ENCODE results near the gene MAN2A2. TPM values are rescaled to one million over a fixed set of nuclear protein-coding genes. Genes with fewer than 3 reads are reported as not detected.

The MAN2A2 gene
- total and polyA plus RNA-seq, 2 of the 8 experiments (the other 6 are each of a cell fraction or from before 2014, with no cell fraction given): 23.1 to 29.7 TPM

DNA sequence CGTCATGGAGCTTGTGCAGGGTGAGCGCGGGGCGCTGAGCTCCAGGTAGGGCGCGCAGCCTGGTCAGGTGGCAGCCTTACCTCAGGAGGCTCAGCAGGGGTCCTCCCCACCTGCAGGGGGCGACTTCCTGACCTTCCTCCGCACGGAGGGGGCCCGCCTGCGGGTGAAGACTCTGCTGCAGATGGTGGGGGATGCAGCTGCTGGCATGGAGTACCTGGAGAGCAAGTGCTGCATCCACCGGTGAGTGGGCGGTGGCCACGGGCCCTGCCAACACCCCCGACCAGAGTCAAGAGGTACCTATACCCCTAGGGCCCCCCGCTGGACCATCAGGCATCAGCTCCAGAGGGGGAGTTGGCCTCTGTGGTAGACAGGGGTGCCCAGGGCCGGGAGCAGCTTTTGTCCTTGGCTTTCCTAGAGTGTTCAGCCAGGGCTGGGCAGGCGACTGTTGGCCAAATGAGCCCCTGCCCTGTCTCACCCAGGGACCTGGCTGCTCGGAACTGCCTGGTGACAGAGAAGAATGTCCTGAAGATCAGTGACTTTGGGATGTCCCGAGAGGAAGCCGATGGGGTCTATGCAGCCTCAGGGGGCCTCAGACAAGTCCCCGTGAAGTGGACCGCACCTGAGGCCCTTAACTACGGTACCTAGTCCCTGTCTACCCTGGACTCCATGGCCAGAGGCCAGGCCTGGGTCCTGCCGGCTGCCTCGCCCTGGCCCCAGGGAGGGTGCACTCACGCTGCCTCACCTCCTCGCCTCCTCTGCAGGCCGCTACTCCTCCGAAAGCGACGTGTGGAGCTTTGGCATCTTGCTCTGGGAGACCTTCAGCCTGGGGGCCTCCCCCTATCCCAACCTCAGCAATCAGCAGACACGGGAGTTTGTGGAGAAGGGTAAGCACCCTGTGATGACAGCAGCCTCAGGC lies 9.7 kb upstream of the MAN2A2 start:
- H3K4me2 ChIP-seq (ENCODE audit: insufficient read depth in 1 of 2, low read depth in 2 of 2, low read length in 2 of 2): no peak overlapping the region
- no peak overlapping the region for H3K27ac ChIP-seq (ENCODE audit: low read depth, low read length)
- H3K27me3 ChIP-seq (replicated peaks in 1 of 4; ENCODE audit: control insufficient read depth in 3 of 4, extremely low read depth in 1 of 4, insufficient read depth in 3 of 4, low read length in 3 of 4): no peaks in the 10 kb centered on the region
- POLR2A ChIA-PET (ENCODE audit: partially characterized antibody): no interaction called here
- H3K14ac ChIP-seq (ENCODE audit: insufficient read length): no peak overlapping the region
- FAIRE-seq: no peak
- DNase-seq (ENCODE audit: low read depth in 1 of 2, low spot score in 2 of 2): no peak
- no peaks in the 10 kb centered on the region for H3K23me2 ChIP-seq (ENCODE audit: low read depth, low read length)
- no peak overlapping the region for H2BK120ac ChIP-seq (replicated peaks; ENCODE audit: low read depth, low read length)
- H4K5ac ChIP-seq (ENCODE audit: insufficient read length, low read depth, low read length): no peak overlapping the region
- WGBS, 2 experiments (ENCODE audit: extremely low coverage in 1 of 2, insufficient coverage in 1 of 2, insufficient read length in 1 of 2, insufficient replicate concordance in 2 of 2, low coverage in 1 of 2, low lambda C conversion rate in 2 of 2, missing lambda C conversion rate in 1 of 2): 92% methylated on average over 33 of the region's 33 CpGs; no CpG with 5 or more reads in 1 of the 2 experiments
- CTCF ChIA-PET (ENCODE audit: partially characterized antibody): interaction anchor here (0.6 to 13.3 kb wide), 7 partner anchors 8 to 125 kb away, joined by 3 to 125 read pairs (median 4); partner anchors contain the start of genes FES, HDDC3, MAN2A2 and UNC45A
- H2AFZ ChIP-seq (ENCODE audit: low read length): no peak overlapping the region
- no peak overlapping the region for H3K56ac ChIP-seq (replicated peaks; ENCODE audit: insufficient read length, low read depth, low read length)
- H3K9ac ChIP-seq (replicated peaks in 1 of 4; ENCODE audit: extremely low read depth in 1 of 4, low read depth in 3 of 4, low read length in 3 of 4): no peak overlapping the region; a peak in 2 of 7 replicates
- no peaks in the 10 kb centered on the region for H3K9me3 ChIP-seq (ENCODE audit: insufficient read depth in 2 of 2, low read depth in 1 of 2, low read length in 1 of 2)
- no peaks in the 10 kb centered on the region for H3K79me2 ChIP-seq (ENCODE audit: control insufficient read depth in 1 of 2, insufficient read depth in 2 of 2, low read length in 2 of 2)
- no peak overlapping the region for H4K91ac ChIP-seq (replicated peaks; ENCODE audit: insufficient read length, low read length)
- no peak overlapping the region for H2BK20ac ChIP-seq (ENCODE audit: low read length)
- H2BK15ac ChIP-seq (ENCODE audit: low read length): no peak overlapping the region
- H3K4ac ChIP-seq (replicated peaks; ENCODE audit: insufficient read length, low read depth, low read length): no peak overlapping the region
- peaks cover 0 to 2% (median 0%) of the 10 kb centered on the region in 4 experiments; a peak in 1 of 7 replicates for H3K4me1 ChIP-seq (replicated peaks in 1 of 4; ENCODE audit: control insufficient read depth in 3 of 4, insufficient read depth in 4 of 4, low read length in 3 of 4)
- H3K4me3 ChIP-seq (ENCODE audit: extremely low read depth in 1 of 4, insufficient read depth in 2 of 4, low read depth in 3 of 4, low read length in 4 of 4): no peak overlapping the region
- H4K8ac ChIP-seq (ENCODE audit: extremely low read depth, insufficient read depth, low read length): peak overlapping the region; percentile 25; the same call in 1 of the 2 replicates
- peaks cover 0 to 2% (median 0%) of the 10 kb centered on the region in 4 experiments; a peak in 2 of 8 replicates for H3K36me3 ChIP-seq (ENCODE audit: control insufficient read depth in 2 of 4, insufficient read depth in 4 of 4, low read length in 3 of 4)
- peaks cover 0 to 3% of the 10 kb centered on the region in 2 experiments for H4K20me1 ChIP-seq (replicated peaks in 1 of 2; ENCODE audit: control insufficient read depth in 1 of 2, insufficient read depth in 2 of 2, low read length in 2 of 2)
- H2BK5ac ChIP-seq (ENCODE audit: low read depth, low read length): no peak overlapping the region
- no peak overlapping the region for H3K23ac ChIP-seq (ENCODE audit: insufficient read length)
- no peaks in the 10 kb centered on the region for H3K79me1 ChIP-seq (ENCODE audit: low read depth, low read length)
- no peak overlapping the region; the same call in 1 of the 2 replicates for H2BK12ac ChIP-seq (ENCODE audit: low read depth, low read length)
- no peak overlapping the region for H2AK5ac ChIP-seq (ENCODE audit: low read depth, low read length)
- no peak overlapping the region for H3K18ac ChIP-seq (ENCODE audit: extremely low read depth, low read length)
- TF ChIP-seq SIRT6 (IDR thresholded peaks at IDR 0.05; ENCODE audit: low read length) (no peak), RNF2 (IDR thresholded peaks at IDR 0.05; ENCODE audit: borderline replicate concordance, low read depth, low read length, missing control alignments, poor library complexity, severe bottlenecking) (no peak), BRCA1 (IDR thresholded peaks at IDR 0.05; ENCODE audit: low read depth, low read length) (no peak), YY1 (IDR thresholded peaks at IDR 0.05; ENCODE audit: low read depth, low read length) (no peak), TCF12 (IDR thresholded peaks at IDR 0.05; ENCODE audit: low read depth, low read length) (no peak), KDM5A (IDR thresholded peaks at IDR 0.05; ENCODE audit: low read length) (no peak), JUN (IDR thresholded peaks at IDR 0.05; ENCODE audit: low read depth, low read length) (no peak), TEAD4 (IDR thresholded peaks at IDR 0.05; ENCODE audit: low read depth, low read length) (no peak), NANOG (IDR thresholded peaks at IDR 0.05; ENCODE audit: insufficient read depth, low read depth, low read length, poor library complexity, severe bottlenecking) (no peak)
- TF ChIP-seq, protein P1, sequence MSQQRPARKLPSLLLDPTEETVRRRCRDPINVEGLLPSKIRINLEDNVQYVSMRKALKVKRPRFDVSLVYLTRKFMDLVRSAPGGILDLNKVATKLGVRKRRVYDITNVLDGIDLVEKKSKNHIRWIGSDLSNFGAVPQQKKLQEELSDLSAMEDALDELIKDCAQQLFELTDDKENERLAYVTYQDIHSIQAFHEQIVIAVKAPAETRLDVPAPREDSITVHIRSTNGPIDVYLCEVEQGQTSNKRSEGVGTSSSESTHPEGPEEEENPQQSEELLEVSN (IDR thresholded peaks at IDR 0.05): no peak
- TF ChIP-seq, protein P2, sequence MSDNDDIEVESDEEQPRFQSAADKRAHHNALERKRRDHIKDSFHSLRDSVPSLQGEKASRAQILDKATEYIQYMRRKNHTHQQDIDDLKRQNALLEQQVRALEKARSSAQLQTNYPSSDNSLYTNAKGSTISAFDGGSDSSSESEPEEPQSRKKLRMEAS (IDR thresholded peaks at IDR 0.05): no peak
